Coronary artery (tissue), 2 donors: Measurements from ENCODE around the gene MEA1.

Source experiments
- DNase-seq: peaks from one replicate; pipeline ENCODE4 v3.0.0-alpha.2; 2017; ENCODE audit warnings: low spot score
- H3K27ac ChIP-seq, 2 donors: fragments of 200-600 bp; sonication (generic); one replicate each; pipeline ENCODE4 v1.5.1; 2016 to 2019
- H3K4me3 ChIP-seq: fragments of 200-600 bp; sonication (generic); 2 replicates; pipeline ENCODE4 v1.5.1; 2016; ENCODE audit warnings: mild to moderate bottlenecking, moderate library complexity
- CTCF ChIP-seq: fragments of 200-600 bp; sonication (generic); IDR thresholded peaks from one replicate; pipeline ENCODE4 v1.5.1; 2019; ENCODE audit warnings: antibody characterized with exemption

Gene MEA1

GRCh38 chr6:43013843-43014433 is at the start of gene MEA1, which contains the start of gene KLHDC3:
Gene MEA1 (minus strand): TSS chr6:43013946. CDS start chr6:43013813, 133 bp downstream.
Gene KLHDC3 (plus strand): TSS chr6:43014249. CDS start chr6:43017193, 2,944 bp downstream.
- peak within 1 kb of the TSS; percentile 89 for H3K4me3 ChIP-seq
- no peak for TF ChIP-seq CTCF
- DNase-seq: peak; percentile 100
- H3K27ac ChIP-seq: peak within 1 kb of the TSS; percentile 70 to 91

GRCh38 chr6:43062818-43063217 is 49.1 kb upstream of the MEA1 start:
- DNase-seq: no peak
- Histone ChIP-seq H3K27ac (no peak overlapping the region), H3K4me3 (no peak overlapping the region)
- no peak for TF ChIP-seq CTCF

- DNase-seq: no peak
- no peak overlapping the region for H3K27ac ChIP-seq
- TF ChIP-seq CTCF: no peak
- no peak overlapping the region for H3K4me3 ChIP-seq
Observed at GRCh38 chr6:43061861-43062260, 48.1 kb upstream of the MEA1 start.

- no peak for TF ChIP-seq CTCF
- H3K4me3 ChIP-seq: peak overlapping the region; percentile 84
- no peak overlapping the region for H3K27ac ChIP-seq
- no peak for DNase-seq
Observed at GRCh38 chr6:43060755-43061633, 47.2 kb upstream of the MEA1 start.

GRCh38 chr6:43060034-43060754 is 46.4 kb upstream of the MEA1 start:
- no peak for DNase-seq
- Histone ChIP-seq H3K27ac (peak overlapping the region; percentile 88 to 91), H3K4me3 (peak overlapping the region; percentile 84)
- no peak for TF ChIP-seq CTCF

GRCh38 chr6:43059168-43060033 is 45.7 kb upstream of the MEA1 start, which contains the start of the genes KLC4 and MRPL2:
Gene KLC4 (plus strand): TSS chr6:43059631. CDS start chr6:43061336, 1,705 bp downstream.
Gene MRPL2 (minus strand): TSS chr6:43059434. CDS start chr6:43059381, 53 bp downstream.
- TF ChIP-seq CTCF: no peak

More at GRCh38 chr6:43059168-43060033, 45.7 kb upstream of the MEA1 start, which contains the start of the genes KLC4 and MRPL2:
- peak within 1 kb of the TSS; percentile 88 to 91 for H3K27ac ChIP-seq
- peak; percentile 99 for DNase-seq
- peak within 1 kb of the TSS; percentile 84 for H3K4me3 ChIP-seq
